HepG2 (cell line): ENCODE results near the gene EXOC7. TPM values are rescaled to one million over a fixed set of nuclear protein-coding genes. Genes with fewer than 3 reads are reported as not detected.

ENCODE experiments used
- ADNP ChIP-seq: sonication (generic); formaldehyde crosslinking; IDR thresholded peaks from 2 replicates; pipeline ENCODE4 v1.4.0; 2020; ENCODE audit warnings: missing genetic modification reagents
- HMG20B ChIP-seq: conservative IDR thresholded peaks from 2 replicates; pipeline ENCODE4 v1.6.1; 2016; ENCODE audit warnings: missing genetic modification reagents, missing compliant biosample characterization
- KDM2A ChIP-seq: sonication (generic); formaldehyde crosslinking; IDR thresholded peaks from 2 replicates; pipeline ENCODE4 v1.4.0; 2020; ENCODE audit warnings: low read depth, missing genetic modification reagents, borderline replicate concordance
- MAFF ChIP-seq: IDR thresholded peaks from 2 replicates; pipeline ENCODE4 v1.6.1; 2011; ENCODE audit warnings: low read depth, low read length, improper control_type of control experiment
- MATR3 ChIP-seq: sonication (generic); formaldehyde crosslinking; IDR thresholded peaks from 2 replicates; pipeline ENCODE4 v1.4.0; 2020; ENCODE audit warnings: missing genetic modification reagents
- MBD4 ChIP-seq: IDR thresholded peaks from 2 replicates; pipeline ENCODE4 v1.6.1; 2012; ENCODE audit warnings: low read length, inconsistent platforms, borderline replicate concordance
- MEF2D ChIP-seq: sonication (generic); formaldehyde crosslinking; IDR thresholded peaks from 2 replicates; pipeline ENCODE4 v1.5.1; 2020; ENCODE audit warnings: mild to moderate bottlenecking, missing genetic modification reagents
- MZF1 ChIP-seq: sonication (generic); formaldehyde crosslinking; IDR thresholded peaks from 2 replicates; pipeline ENCODE4 v1.8.1; 2023; ENCODE audit warnings: mild to moderate bottlenecking, missing genetic modification reagents, borderline replicate concordance
- POLR2AphosphoS2 ChIP-seq: IDR thresholded peaks from 2 replicates; pipeline ENCODE4 v1.6.1; 2011; ENCODE audit warnings: low read depth, low read length, improper control_type of control experiment
- RORA ChIP-seq: sonication (generic); formaldehyde crosslinking; IDR thresholded peaks from 2 replicates; pipeline ENCODE4 v1.5.0; 2020; ENCODE audit warnings: mild to moderate bottlenecking, missing genetic modification reagents, moderate library complexity
- RXRB ChIP-seq: IDR thresholded peaks from 2 replicates; pipeline ENCODE4 v1.6.1; 2016; ENCODE audit warnings: borderline replicate concordance, missing genetic modification reagents, missing compliant biosample characterization
- STAT5B ChIP-seq: sonication (generic); formaldehyde crosslinking; IDR thresholded peaks from 2 replicates; pipeline ENCODE4 v1.4.0; 2020; ENCODE audit warnings: missing genetic modification reagents
- ZBTB21 ChIP-seq: sonication (generic); formaldehyde crosslinking; IDR thresholded peaks from 2 replicates; pipeline ENCODE4 v1.4.0; 2020; ENCODE audit warnings: missing genetic modification reagents
- ZKSCAN5 ChIP-seq: sonication (generic); formaldehyde crosslinking; IDR thresholded peaks from 2 replicates; pipeline ENCODE4 v1.5.1; 2020; ENCODE audit warnings: mild to moderate bottlenecking, missing genetic modification reagents
- ZNF142 ChIP-seq: sonication (generic); formaldehyde crosslinking; IDR thresholded peaks from 2 replicates; pipeline ENCODE4 v1.4.0; 2020; ENCODE audit warnings: missing genetic modification reagents
- ZNF24 ChIP-seq: fragments of 450-650 bp; IDR thresholded peaks from 2 replicates; pipeline ENCODE4 v1.6.1; 2017; ENCODE audit warnings: antibody characterized with exemption, mild to moderate bottlenecking
- ZNF335 ChIP-seq: sonication (generic); formaldehyde crosslinking; IDR thresholded peaks from 2 replicates; pipeline ENCODE4 v1.4.0; 2020; ENCODE audit warnings: missing genetic modification reagents
- ZNF468 ChIP-seq: sonication (generic); formaldehyde crosslinking; IDR thresholded peaks from 2 replicates; pipeline ENCODE4 v1.8.0; 2022; ENCODE audit warnings: mild to moderate bottlenecking, moderate library complexity, missing genetic modification reagents
- ZNF614 ChIP-seq: IDR thresholded peaks from 2 replicates; pipeline ENCODE4 v1.6.1; 2018; ENCODE audit warnings: missing biosample characterization, missing genetic modification reagents, inconsistent platforms, borderline replicate concordance
- ZNF768 ChIP-seq: sonication (generic); formaldehyde crosslinking; IDR thresholded peaks from 2 replicates; pipeline ENCODE4 v1.4.0; 2020; ENCODE audit warnings: missing genetic modification reagents
- ZNF816 ChIP-seq: sonication (generic); formaldehyde crosslinking; IDR thresholded peaks from 2 replicates; pipeline ENCODE4 v1.8.0; 2022; ENCODE audit warnings: missing genetic modification reagents, mild to moderate bottlenecking, borderline replicate concordance
- polyA plus RNA-seq, 8 experiments: library from polyadenylated mRNA; depleted of rRNA in 3 of 8; stranded (reverse) in 7 of 8; unstranded in 1 of 8; fragments of >200 nt; fragmentation: Illumina TruSeq in 4 of 8; extraction: Trizol in 4 of 8; gene quantifications; 2 replicates each; pipeline versions ENCODE4 v1.2.1 to v1.2.3, GENCODE V29; 2011 to 2016; ENCODE audit warnings: low read depth in 4 of 8, missing spikeins in 1 of 8, mixed read lengths in 1 of 8; ENCODE audit not compliant: insufficient read depth in 1 of 8
- total RNA-seq, 5 experiments: library from RNA; depleted of rRNA; stranded (reverse); fragments of >200 nt; fragmentation: Illumina TruSeq; extraction: Trizol; gene quantifications; 2 replicates each; pipeline ENCODE4 v1.2.3, GENCODE V29; 2016; ENCODE audit warnings: low read depth in 1 of 5
- TF ChIP-seq, protein P1 (sequence below): sonication (generic); formaldehyde crosslinking; IDR thresholded peaks from 2 replicates; pipeline ENCODE4 v1.5.0; 2020; ENCODE audit warnings: missing genetic modification reagents

Gene EXOC7
- total and polyA plus RNA-seq, 2 of the 13 experiments (the other 11 are each of a cell fraction or from before 2014, with no cell fraction given) = 86.9 to 116 TPM

DNA sequence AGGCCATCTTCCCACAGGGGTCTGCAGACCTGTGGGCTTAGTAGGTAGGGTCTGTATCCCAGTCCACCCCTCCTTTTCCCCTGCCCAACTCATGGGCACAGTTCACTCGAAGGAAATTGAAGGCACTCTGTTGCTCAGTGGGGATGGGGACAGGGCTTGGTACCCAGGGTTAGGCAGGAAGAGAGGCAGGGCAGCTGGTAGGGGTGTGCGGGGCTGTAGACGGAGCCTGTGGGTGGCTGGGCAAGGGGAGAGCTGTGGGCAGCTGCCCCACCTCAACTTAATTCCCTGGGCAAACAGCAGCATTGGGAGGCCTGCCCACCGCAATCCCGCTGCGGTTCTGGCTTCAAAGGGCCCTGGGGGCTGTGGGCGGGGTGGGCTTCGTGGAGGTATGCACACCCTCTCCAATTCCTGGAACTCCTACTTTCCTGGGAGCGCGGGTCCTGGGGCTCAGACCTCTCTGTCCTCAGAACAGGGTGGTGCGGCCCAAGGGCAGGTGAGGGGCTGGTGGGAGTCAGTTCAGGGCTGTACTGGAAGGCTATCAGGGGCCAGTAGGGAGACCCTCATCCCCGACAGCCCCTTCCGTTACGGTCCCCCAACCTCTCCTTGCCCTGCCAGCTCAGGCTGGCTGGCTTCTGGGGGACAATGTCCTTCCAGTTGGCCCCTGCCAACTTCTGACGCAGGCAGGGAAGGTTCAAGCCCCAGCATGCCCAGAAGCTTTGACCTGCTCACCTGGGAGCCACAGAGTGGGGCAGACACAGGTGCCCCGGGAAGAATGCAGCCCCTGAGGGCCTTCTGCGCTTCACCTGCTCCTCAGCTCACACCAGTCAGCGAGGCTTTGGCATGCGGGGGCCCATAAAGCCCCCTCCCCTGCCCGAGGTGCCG lies 28.3 kb upstream of the EXOC7 start (continued):
- TF ChIP-seq, protein P1, sequence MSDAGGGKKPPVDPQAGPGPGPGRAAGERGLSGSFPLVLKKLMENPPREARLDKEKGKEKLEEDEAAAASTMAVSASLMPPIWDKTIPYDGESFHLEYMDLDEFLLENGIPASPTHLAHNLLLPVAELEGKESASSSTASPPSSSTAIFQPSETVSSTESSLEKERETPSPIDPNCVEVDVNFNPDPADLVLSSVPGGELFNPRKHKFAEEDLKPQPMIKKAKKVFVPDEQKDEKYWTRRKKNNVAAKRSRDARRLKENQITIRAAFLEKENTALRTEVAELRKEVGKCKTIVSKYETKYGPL = no peak
- no peak for TF ChIP-seq MZF1 (CRISPR knock-in tag)
- no peak for TF ChIP-seq POLR2AphosphoS2
- no peak for TF ChIP-seq RXRB
- TF ChIP-seq ZKSCAN5 = no peak
- TF ChIP-seq ZNF768 (CRISPR knock-in tag) = no peak
- TF ChIP-seq ZNF24 = no peak
- TF ChIP-seq ZBTB21 (CRISPR knock-in tag) = no peak
- no peak for TF ChIP-seq STAT5B
- no peak for TF ChIP-seq ZNF816 (CRISPR knock-in tag)
- no peak for TF ChIP-seq MATR3 (CRISPR knock-in tag)
- TF ChIP-seq ZNF468 (CRISPR knock-in tag) = no peak
- no peak for TF ChIP-seq MEF2D (CRISPR knock-in tag)
- TF ChIP-seq KDM2A (CRISPR knock-in tag) = no peak; the same call in 1 of the 2 replicates
- no peak for TF ChIP-seq MAFF
- TF ChIP-seq MBD4 = no peak
- TF ChIP-seq ADNP (CRISPR knock-in tag) = no peak
- peak; percentile 51; the same call in 1 of the 2 replicates for TF ChIP-seq HMG20B (CRISPR knock-in tag)
- no peak for TF ChIP-seq RORA (CRISPR knock-in tag)
- no peak for TF ChIP-seq ZNF335 (CRISPR knock-in tag)
- TF ChIP-seq ZNF614 = no peak
- no peak for TF ChIP-seq ZNF142 (CRISPR knock-in tag)
